Activated CD8-positive, alpha-beta T cell treated with anti-CD3 and anti-CD28 coated beads for 36 hours (primary cell): Measurements from ENCODE around the gene KCTD16. TPM values are rescaled to one million over a fixed set of nuclear protein-coding genes. Genes with fewer than 3 reads are reported as not detected.

Experiments
- ATAC-seq: fragments of 200-7000 bp; cut with Tn5 transposase; one replicate; pipeline ENCODE4 v1.10.0; 2021; ENCODE audit warnings: mild to moderate bottlenecking, moderate library complexity
- CTCF ChIA-PET: fragments of 350-600 bp; sonication (Branson Sonifier 250); formaldehyde crosslinking; loops from one replicate; lab custom pipeline; 2021; ENCODE audit warnings: antibody characterized with exemption; lab: Charles Lee
- POLR2A ChIA-PET: fragments of 350-600 bp; sonication (Branson Sonifier 250); formaldehyde crosslinking; loops from one replicate; lab custom pipeline; 2021; ENCODE audit warnings: antibody characterized with exemption; lab: Charles Lee
- DNase-seq: peaks from one replicate; pipeline ENCODE4 v3.0.0-alpha.2; 2020
- H3K27ac Mint-ChIP-seq: one replicate; pipeline ENCODE4 v1.8.0; 2021; ENCODE audit warnings: mild to moderate bottlenecking, mixed read lengths
- H3K27me3 Mint-ChIP-seq: one replicate; pipeline ENCODE4 v1.8.0; 2021; ENCODE audit warnings: mixed read lengths
- H3K36me3 Mint-ChIP-seq: one replicate; pipeline ENCODE4 v1.8.0; 2021; ENCODE audit warnings: low read depth, mixed read lengths
- H3K4me1 Mint-ChIP-seq: one replicate; pipeline ENCODE4 v1.8.0; 2021; ENCODE audit warnings: low read depth, mixed read lengths
- H3K4me3 Mint-ChIP-seq: one replicate; pipeline ENCODE4 v1.8.0; 2021; ENCODE audit warnings: mild to moderate bottlenecking, moderate library complexity, mixed read lengths
- H3K9me3 Mint-ChIP-seq: one replicate; pipeline ENCODE4 v1.8.0; 2021; ENCODE audit warnings: mixed read lengths
- intact Hi-C: fragments of 100-400 bp; cut with micrococcal nuclease; formaldehyde crosslinking; loops from one replicate; pipeline ENCODE4 v1.10.0; 2022
- total RNA-seq, 2 experiments: library from RNA; stranded (reverse); gene quantifications; one replicate each; pipeline ENCODE4 v1.2.3, GENCODE V29; 2021
- TF ChIP-seq, protein P1 (sequence below): fragments of 200-600 bp; IDR thresholded peaks from one replicate; pipeline ENCODE4 v1.8.0; 2022; ENCODE audit warnings: antibody characterized with exemption, mild to moderate bottlenecking

The KCTD16 gene
- total RNA-seq, 2 experiments from 2014 or later: 0.27 to 0.29 TPM

GRCh38 chr5:144142139-144142823, 28.4 kb upstream of the KCTD16 start:
- ChIA-PET CTCF (interaction anchor here (0.6 to 2.9 kb wide), 3 partner anchors 10 to 50 kb away, joined by 3 to 19 read pairs (median 4); no protein-coding TSS in a partner anchor), POLR2A (interaction anchor here (1.0 kb wide), 1 partner anchor 49 kb away, joined by 3 read pairs; no protein-coding TSS in a partner anchor)
- no peaks in the 10 kb centered on the region for H3K36me3 Mint-ChIP-seq
- intact Hi-C loops: no loop called here
- no peaks in the 10 kb centered on the region for H3K9me3 Mint-ChIP-seq
- TF ChIP-seq, protein P1, sequence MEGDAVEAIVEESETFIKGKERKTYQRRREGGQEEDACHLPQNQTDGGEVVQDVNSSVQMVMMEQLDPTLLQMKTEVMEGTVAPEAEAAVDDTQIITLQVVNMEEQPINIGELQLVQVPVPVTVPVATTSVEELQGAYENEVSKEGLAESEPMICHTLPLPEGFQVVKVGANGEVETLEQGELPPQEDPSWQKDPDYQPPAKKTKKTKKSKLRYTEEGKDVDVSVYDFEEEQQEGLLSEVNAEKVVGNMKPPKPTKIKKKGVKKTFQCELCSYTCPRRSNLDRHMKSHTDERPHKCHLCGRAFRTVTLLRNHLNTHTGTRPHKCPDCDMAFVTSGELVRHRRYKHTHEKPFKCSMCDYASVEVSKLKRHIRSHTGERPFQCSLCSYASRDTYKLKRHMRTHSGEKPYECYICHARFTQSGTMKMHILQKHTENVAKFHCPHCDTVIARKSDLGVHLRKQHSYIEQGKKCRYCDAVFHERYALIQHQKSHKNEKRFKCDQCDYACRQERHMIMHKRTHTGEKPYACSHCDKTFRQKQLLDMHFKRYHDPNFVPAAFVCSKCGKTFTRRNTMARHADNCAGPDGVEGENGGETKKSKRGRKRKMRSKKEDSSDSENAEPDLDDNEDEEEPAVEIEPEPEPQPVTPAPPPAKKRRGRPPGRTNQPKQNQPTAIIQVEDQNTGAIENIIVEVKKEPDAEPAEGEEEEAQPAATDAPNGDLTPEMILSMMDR: peak; percentile 52
- DNase-seq: no peak
- peak; percentile 87 for ATAC-seq
- peaks cover 2% of the 10 kb centered on the region for H3K4me1 Mint-ChIP-seq
- H3K27me3 Mint-ChIP-seq: peaks cover 7% of the 10 kb centered on the region
- H3K27ac Mint-ChIP-seq: no peak overlapping the region
- H3K4me3 Mint-ChIP-seq: no peak overlapping the region

GRCh38 chr5:144142824-144143162, 27.9 kb upstream of the KCTD16 start:
- H3K9me3 Mint-ChIP-seq: no peaks in the 10 kb centered on the region
- peaks cover 5% of the 10 kb centered on the region for H3K27me3 Mint-ChIP-seq
- intact Hi-C loops: no loop called here
- CTCF ChIA-PET: interaction anchor here (0.6 to 2.9 kb wide), 3 partner anchors 11 to 50 kb away, joined by 3 to 19 read pairs (median 4); no protein-coding TSS in a partner anchor
- peaks cover 2% of the 10 kb centered on the region for H3K4me1 Mint-ChIP-seq
- POLR2A ChIA-PET: interaction anchor here (1.0 kb wide), 1 partner anchor 49 kb away, joined by 3 read pairs; no protein-coding TSS in a partner anchor
- no peaks in the 10 kb centered on the region for H3K36me3 Mint-ChIP-seq
- H3K27ac Mint-ChIP-seq: no peak overlapping the region
- DNase-seq (no peak), ATAC-seq (no peak)
- TF ChIP-seq, protein P1: no peak
- no peak overlapping the region for H3K4me3 Mint-ChIP-seq

DNA sequence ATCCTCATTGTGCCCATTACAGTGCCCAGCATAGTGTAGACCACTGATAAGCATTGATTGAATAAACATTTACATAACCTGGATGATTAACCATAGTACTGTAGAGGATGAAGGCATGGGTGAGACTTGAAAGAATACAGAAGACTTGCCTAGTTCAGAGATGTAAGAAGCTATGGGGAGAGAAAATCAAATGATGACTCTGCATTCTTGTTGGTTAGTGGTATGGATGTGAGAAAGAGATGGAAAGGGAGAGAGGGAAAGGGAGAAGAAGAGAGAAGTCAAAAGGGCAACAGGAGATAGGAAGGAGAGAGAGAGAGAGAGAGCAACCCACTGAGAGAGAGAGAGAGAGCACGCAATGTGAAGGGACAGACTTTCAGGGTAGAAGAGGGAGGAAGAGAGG, 27.0 kb upstream of the KCTD16 start:
- H3K27ac Mint-ChIP-seq: no peak overlapping the region
- intact Hi-C loops: no loop called here
- H3K9me3 Mint-ChIP-seq: no peaks in the 10 kb centered on the region
- peaks cover 2% of the 10 kb centered on the region for H3K4me1 Mint-ChIP-seq
- TF ChIP-seq, protein P1: no peak
- ChIA-PET POLR2A (no interaction called here), CTCF (interaction anchor here (2.9 kb wide), 1 partner anchor 11 kb away, joined by 19 read pairs; no protein-coding TSS in a partner anchor)
- H3K27me3 Mint-ChIP-seq: peaks cover 5% of the 10 kb centered on the region
- H3K4me3 Mint-ChIP-seq: no peak overlapping the region
- no peaks in the 10 kb centered on the region for H3K36me3 Mint-ChIP-seq
- ATAC-seq (no peak), DNase-seq (no peak)

DNA sequence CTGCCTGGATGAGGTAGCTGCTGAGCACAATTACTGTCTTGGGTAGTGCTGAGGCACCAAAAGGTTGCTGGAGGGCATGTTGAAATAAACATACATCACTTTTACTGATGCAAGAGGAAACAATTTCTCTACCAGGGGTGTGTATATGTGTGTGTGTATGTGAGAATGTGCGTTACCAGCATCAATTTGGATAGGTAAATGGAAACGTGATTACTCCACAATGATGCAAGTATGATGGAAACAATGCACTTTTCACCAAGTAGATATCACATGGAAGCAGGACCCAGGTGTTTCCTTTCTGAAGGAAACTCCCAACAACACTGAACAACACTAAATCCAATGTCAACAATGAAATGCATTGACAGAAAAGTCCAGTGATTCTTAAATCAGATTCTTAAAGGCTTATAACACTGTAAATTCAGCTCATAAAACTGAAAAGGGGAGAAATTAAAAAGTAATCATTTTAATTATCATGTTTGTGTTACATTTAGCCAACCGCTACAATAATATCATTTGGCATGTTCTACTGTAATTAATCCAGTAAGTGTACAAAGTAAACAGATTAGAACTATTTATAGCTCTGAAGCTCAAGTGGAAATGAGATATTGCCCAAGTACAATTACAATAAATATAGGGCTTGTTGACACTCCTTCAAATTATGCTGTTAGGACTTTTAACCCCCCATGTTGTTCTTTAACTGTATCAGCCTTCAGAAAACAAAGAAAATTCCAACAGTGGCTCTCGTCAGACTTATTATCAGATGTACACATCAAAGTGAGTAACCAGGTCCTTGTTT, 25.5 kb upstream of the KCTD16 start:
- POLR2A ChIA-PET: no interaction called here
- intact Hi-C loops: no loop called here
- TF ChIP-seq, protein P1: no peak
- no peaks in the 10 kb centered on the region for H3K9me3 Mint-ChIP-seq
- CTCF ChIA-PET: interaction anchor here (1.2 kb wide), 1 partner anchor 12 kb away, joined by 4 read pairs; no protein-coding TSS in a partner anchor
- no peak overlapping the region for H3K4me3 Mint-ChIP-seq
- H3K27me3 Mint-ChIP-seq: peaks cover 5% of the 10 kb centered on the region
- H3K27ac Mint-ChIP-seq: no peak overlapping the region
- no peak for DNase-seq
- peaks cover 2% of the 10 kb centered on the region for H3K4me1 Mint-ChIP-seq
- no peaks in the 10 kb centered on the region for H3K36me3 Mint-ChIP-seq
- ATAC-seq: no peak
